GM12892 (cell line): ENCODE results near the gene CMPK1.

Experiments
- POLR2A ChIP-seq: IDR thresholded peaks from 2 replicates; pipeline ENCODE4 v1.6.1; 2011; ENCODE audit warnings: low read depth, low read length, control low read depth
- POLR2AphosphoS5 ChIP-seq: IDR thresholded peaks from 2 replicates; pipeline ENCODE4 v1.6.1; 2011; ENCODE audit warnings: low read depth, low read length, control low read depth
- TAF1 ChIP-seq: IDR thresholded peaks from 2 replicates; pipeline ENCODE4 v1.6.1; 2011; ENCODE audit warnings: low read depth, mild to moderate bottlenecking, control low read depth, low read length, borderline replicate concordance

- TF ChIP-seq POLR2A (no peak), POLR2AphosphoS5 (no peak), TAF1 (no peak)
These were observed 83.0 kb downstream of the CMPK1 start for GRCh38 chr1:47416319-47417169.
